ENCODE data around the gene SPATA6L. TPM values are rescaled to one million over a fixed set of nuclear protein-coding genes. Genes with fewer than 3 reads are reported as not detected.

The SPATA6L gene
- total and polyA plus RNA-seq, 2 experiments from 2014 or later = 0.65 to 0.69 TPM

DNA sequence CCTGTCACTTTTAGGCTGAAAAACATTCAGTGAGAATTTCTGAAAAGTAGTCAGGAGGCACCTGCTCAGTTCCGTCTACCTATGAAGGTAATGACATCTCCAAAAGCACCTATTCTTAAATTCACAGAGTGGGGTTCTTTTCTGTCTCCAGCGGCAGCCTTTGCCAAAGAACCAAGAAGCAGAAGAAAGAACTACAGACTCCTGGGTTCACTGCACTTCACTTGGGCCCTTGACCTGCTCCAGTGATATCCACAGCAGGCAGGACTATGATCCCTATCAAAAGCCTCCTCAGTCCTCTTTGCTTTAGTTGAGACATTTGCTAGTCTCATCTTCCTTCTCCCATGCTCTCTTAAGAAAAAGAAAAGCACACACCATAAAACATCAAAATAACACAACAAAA lies 23.9 kb downstream of the SPATA6L start:
- no peaks in the 10 kb centered on the region for H3K9me3 ChIP-seq (ENCODE audit: low read depth)
- DNase-seq = no peak
- no peak overlapping the region for H3K4me2 ChIP-seq (ENCODE audit: unreplicated experiment)
- H4K20me1 ChIP-seq (ENCODE audit: insufficient read depth) = no peaks in the 10 kb centered on the region
- 91 to 95% methylated on average over 2 of the region's 2 CpGs for WGBS, 2 experiments (ENCODE audit: low coverage in 1 of 2, low lambda C conversion rate in 2 of 2, missing lambda C conversion rate in 2 of 2)
- H3K27ac ChIP-seq = no peak overlapping the region
- H3F3A ChIP-seq (ENCODE audit: insufficient read depth) = no peaks in the 10 kb centered on the region
- in situ Hi-C loops (cut with MboI) = loop anchor here (5.0 to 25.0 kb wide), 2 partner anchors 265 to 1780 kb away; no protein-coding TSS in a partner anchor
- H3K9me2 ChIP-seq (ENCODE audit: insufficient read depth) = no peaks in the 10 kb centered on the region
- H3K36me3 ChIP-seq (ENCODE audit: low read depth) = no peaks in the 10 kb centered on the region
- no peaks in the 10 kb centered on the region for H3K79me2 ChIP-seq (ENCODE audit: insufficient read depth)
- no peaks in the 10 kb centered on the region for H3K27me3 ChIP-seq (replicated peaks; ENCODE audit: insufficient read depth)
- H3K4me1 ChIP-seq (ENCODE audit: insufficient read depth) = no peaks in the 10 kb centered on the region
- no peak overlapping the region for H3K9ac ChIP-seq
- no peak overlapping the region for H2AFZ ChIP-seq
- no peak overlapping the region for H3K4me3 ChIP-seq
- no peak for TF ChIP-seq EZH2phosphoT487 (IDR thresholded peaks at IDR 0.05; ENCODE audit: insufficient read depth, low read depth)
- no peak for TF ChIP-seq EZH2 (IDR thresholded peaks at IDR 0.05; ENCODE audit: insufficient read depth, poor library complexity, severe bottlenecking)

DNA sequence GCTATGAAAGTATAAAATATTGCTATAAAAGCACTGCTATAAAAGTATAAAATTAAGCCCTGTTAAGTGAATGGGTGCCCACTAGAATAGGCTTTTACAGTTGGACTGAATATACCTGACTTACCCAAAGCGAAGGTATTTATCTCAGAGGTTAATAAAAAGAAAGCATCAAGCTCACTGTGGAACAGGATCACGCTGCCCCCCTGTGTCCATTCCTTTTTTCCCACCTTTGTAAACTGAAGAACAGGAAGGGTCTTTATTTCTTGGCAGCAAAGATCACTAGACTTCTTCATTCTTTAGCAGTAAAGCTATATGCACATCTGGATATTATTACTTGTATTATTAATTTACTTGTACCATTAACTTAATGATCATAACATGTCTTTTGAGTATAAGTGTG lies 26.3 kb downstream of the SPATA6L start:
- DNase-seq = peak; percentile 46
- Histone ChIP-seq H3K9ac (no peak overlapping the region), H3K27ac (no peak overlapping the region), H3K9me2 (ENCODE audit: insufficient read depth) (no peaks in the 10 kb centered on the region), H3K9me3 (ENCODE audit: low read depth) (no peaks in the 10 kb centered on the region), H2AFZ (no peak overlapping the region), H3F3A (ENCODE audit: insufficient read depth) (no peaks in the 10 kb centered on the region), H3K79me2 (ENCODE audit: insufficient read depth) (no peaks in the 10 kb centered on the region), H3K27me3 (replicated peaks; ENCODE audit: insufficient read depth) (no peaks in the 10 kb centered on the region), H3K4me2 (ENCODE audit: unreplicated experiment) (no peak overlapping the region), H4K20me1 (ENCODE audit: insufficient read depth) (no peaks in the 10 kb centered on the region), H3K4me1 (ENCODE audit: insufficient read depth) (no peaks in the 10 kb centered on the region), H3K4me3 (no peak overlapping the region), H3K36me3 (ENCODE audit: low read depth) (no peaks in the 10 kb centered on the region)
- TF ChIP-seq EZH2 (IDR thresholded peaks at IDR 0.05; ENCODE audit: insufficient read depth, poor library complexity, severe bottlenecking) (no peak), EZH2phosphoT487 (IDR thresholded peaks at IDR 0.05; ENCODE audit: insufficient read depth, low read depth) (no peak)
- in situ Hi-C loops (cut with MboI) = loop anchor here (5.0 to 25.0 kb wide), 2 partner anchors 263 to 1778 kb away; no protein-coding TSS in a partner anchor
- WGBS, 2 experiments (ENCODE audit: low coverage in 1 of 2, low lambda C conversion rate in 2 of 2, missing lambda C conversion rate in 2 of 2) = 82 to 84% methylated on average over 2 of the region's 2 CpGs

DNA sequence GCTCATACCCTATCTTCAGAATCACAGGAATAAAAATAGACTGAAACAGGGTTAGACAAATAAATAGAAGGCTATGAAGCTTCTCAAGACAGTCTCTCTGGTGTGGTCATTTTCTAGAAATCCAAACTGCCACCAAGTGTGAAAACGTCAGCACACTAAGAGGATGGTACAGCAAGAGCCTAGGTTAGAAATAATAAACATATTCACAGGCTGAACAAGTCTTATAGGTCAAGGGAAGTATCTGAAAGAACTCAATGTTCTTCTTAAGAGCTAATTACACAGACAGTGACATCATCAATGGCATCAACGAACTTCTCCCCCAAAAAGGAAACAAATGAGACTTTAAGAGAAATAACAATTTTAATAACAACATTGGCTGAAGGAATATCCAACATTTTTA lies 26.9 kb downstream of the SPATA6L start:
- in situ Hi-C loops (cut with MboI) = loop anchor here (25.0 kb wide), 1 partner anchor 1777 kb away; no protein-coding TSS in a partner anchor
- Histone ChIP-seq H3K79me2 (ENCODE audit: insufficient read depth) (no peaks in the 10 kb centered on the region), H3K9me3 (ENCODE audit: low read depth) (no peaks in the 10 kb centered on the region), H3K36me3 (ENCODE audit: low read depth) (no peaks in the 10 kb centered on the region), H3K4me3 (no peak overlapping the region), H4K20me1 (ENCODE audit: insufficient read depth) (no peaks in the 10 kb centered on the region), H3F3A (ENCODE audit: insufficient read depth) (no peaks in the 10 kb centered on the region), H3K4me1 (ENCODE audit: insufficient read depth) (no peaks in the 10 kb centered on the region), H3K4me2 (ENCODE audit: unreplicated experiment) (no peak overlapping the region), H3K27ac (no peak overlapping the region), H2AFZ (no peak overlapping the region), H3K9ac (no peak overlapping the region), H3K9me2 (ENCODE audit: insufficient read depth) (no peaks in the 10 kb centered on the region), H3K27me3 (replicated peaks; ENCODE audit: insufficient read depth) (no peaks in the 10 kb centered on the region)
- no peak for DNase-seq
- TF ChIP-seq EZH2 (IDR thresholded peaks at IDR 0.05; ENCODE audit: insufficient read depth, poor library complexity, severe bottlenecking) = no peak
- TF ChIP-seq EZH2phosphoT487 (IDR thresholded peaks at IDR 0.05; ENCODE audit: insufficient read depth, low read depth) = no peak
- 21 to 44% methylated on average over 2 of the region's 2 CpGs for WGBS, 2 experiments (ENCODE audit: low coverage in 1 of 2, low lambda C conversion rate in 2 of 2, missing lambda C conversion rate in 2 of 2)

DNA sequence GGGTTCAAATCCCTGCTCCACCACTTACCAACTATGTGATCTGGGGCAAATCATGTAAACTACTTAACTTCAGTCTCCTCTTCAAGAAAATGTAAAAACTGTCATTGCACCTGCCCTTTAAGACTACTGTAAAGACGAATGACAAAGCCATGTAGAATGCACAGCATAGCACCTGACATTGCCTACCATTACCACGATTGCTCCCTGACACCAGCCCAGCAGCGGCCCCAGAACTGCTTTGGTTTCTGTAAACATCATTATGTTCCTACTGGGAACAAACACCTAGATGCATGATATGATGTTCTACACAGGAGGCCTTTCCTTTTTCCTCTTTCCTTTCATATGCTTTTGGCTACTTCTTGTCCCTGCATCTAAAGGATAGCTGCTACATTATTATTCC lies 27.3 kb downstream of the SPATA6L start:
- no peaks in the 10 kb centered on the region for H3F3A ChIP-seq (ENCODE audit: insufficient read depth)
- WGBS, 2 experiments (ENCODE audit: low coverage in 1 of 2, low lambda C conversion rate in 2 of 2, missing lambda C conversion rate in 2 of 2) = 71 to 73% methylated on average over 3 of the region's 3 CpGs
- H3K4me2 ChIP-seq (ENCODE audit: unreplicated experiment) = no peak overlapping the region
- H3K79me2 ChIP-seq (ENCODE audit: insufficient read depth) = no peaks in the 10 kb centered on the region
- H2AFZ ChIP-seq = no peak overlapping the region
- in situ Hi-C loops (cut with MboI) = loop anchor here (25.0 kb wide), 1 partner anchor 1777 kb away; no protein-coding TSS in a partner anchor
- H3K4me3 ChIP-seq = no peak overlapping the region
- H3K9ac ChIP-seq = no peak overlapping the region
- no peaks in the 10 kb centered on the region for H3K27me3 ChIP-seq (replicated peaks; ENCODE audit: insufficient read depth)
- no peaks in the 10 kb centered on the region for H3K9me2 ChIP-seq (ENCODE audit: insufficient read depth)
- H3K36me3 ChIP-seq (ENCODE audit: low read depth) = no peaks in the 10 kb centered on the region
- no peak for TF ChIP-seq EZH2phosphoT487 (IDR thresholded peaks at IDR 0.05; ENCODE audit: insufficient read depth, low read depth)
- no peak for TF ChIP-seq EZH2 (IDR thresholded peaks at IDR 0.05; ENCODE audit: insufficient read depth, poor library complexity, severe bottlenecking)
- no peak overlapping the region for H3K27ac ChIP-seq
- no peaks in the 10 kb centered on the region for H4K20me1 ChIP-seq (ENCODE audit: insufficient read depth)
- no peaks in the 10 kb centered on the region for H3K9me3 ChIP-seq (ENCODE audit: low read depth)
- no peaks in the 10 kb centered on the region for H3K4me1 ChIP-seq (ENCODE audit: insufficient read depth)
- no peak for DNase-seq
